GM12891 (cell line): Measurements from ENCODE around the gene RANBP17.

Source experiments
- DNase-seq: peaks from one replicate; pipeline ENCODE4 v3.0.0; 2011; ENCODE audit warnings: low spot score; ENCODE audit not compliant: insufficient read length
- FAIRE-seq: peaks from 2 replicates; lab custom pipeline; 2011; peaks lifted over from hg19 to GRCh38; lab: Jason Lieb, UNC
- PAX5 ChIP-seq: IDR thresholded peaks from 2 replicates; pipeline ENCODE4 v1.6.1; 2011; ENCODE audit warnings: low read length, moderate library complexity, mild to moderate bottlenecking; ENCODE audit not compliant: insufficient read depth, severe bottlenecking
- POLR2A ChIP-seq: IDR thresholded peaks from 2 replicates; pipeline ENCODE4 v1.6.1; 2011; ENCODE audit warnings: low read depth, low read length, control low read depth
- POLR2AphosphoS5 ChIP-seq: IDR thresholded peaks from 2 replicates; pipeline ENCODE4 v1.6.1; 2011; ENCODE audit warnings: low read depth, low read length, control low read depth
- POU2F2 ChIP-seq: IDR thresholded peaks from 2 replicates; pipeline ENCODE4 v1.6.1; 2011; ENCODE audit warnings: low read depth, mild to moderate bottlenecking, control low read depth, low read length, moderate library complexity
- SPI1 ChIP-seq: IDR thresholded peaks from 2 replicates; pipeline ENCODE4 v1.6.1; 2011; ENCODE audit warnings: low read depth, low read length, control low read depth
- TAF1 ChIP-seq: IDR thresholded peaks from 2 replicates; pipeline ENCODE4 v1.6.1; 2011; ENCODE audit warnings: low read depth, low read length, control low read depth

Gene RANBP17

GRCh38 chr5:171310819-171311321, 449.1 kb downstream of the RANBP17 start:
- TF ChIP-seq TAF1 = no peak
- TF ChIP-seq POLR2AphosphoS5 = no peak
- TF ChIP-seq SPI1 = no peak
- TF ChIP-seq PAX5 = no peak
- no peak for TF ChIP-seq POU2F2
- no peak for TF ChIP-seq POLR2A
- DNase-seq (no peak), FAIRE-seq (no peak)

DNA sequence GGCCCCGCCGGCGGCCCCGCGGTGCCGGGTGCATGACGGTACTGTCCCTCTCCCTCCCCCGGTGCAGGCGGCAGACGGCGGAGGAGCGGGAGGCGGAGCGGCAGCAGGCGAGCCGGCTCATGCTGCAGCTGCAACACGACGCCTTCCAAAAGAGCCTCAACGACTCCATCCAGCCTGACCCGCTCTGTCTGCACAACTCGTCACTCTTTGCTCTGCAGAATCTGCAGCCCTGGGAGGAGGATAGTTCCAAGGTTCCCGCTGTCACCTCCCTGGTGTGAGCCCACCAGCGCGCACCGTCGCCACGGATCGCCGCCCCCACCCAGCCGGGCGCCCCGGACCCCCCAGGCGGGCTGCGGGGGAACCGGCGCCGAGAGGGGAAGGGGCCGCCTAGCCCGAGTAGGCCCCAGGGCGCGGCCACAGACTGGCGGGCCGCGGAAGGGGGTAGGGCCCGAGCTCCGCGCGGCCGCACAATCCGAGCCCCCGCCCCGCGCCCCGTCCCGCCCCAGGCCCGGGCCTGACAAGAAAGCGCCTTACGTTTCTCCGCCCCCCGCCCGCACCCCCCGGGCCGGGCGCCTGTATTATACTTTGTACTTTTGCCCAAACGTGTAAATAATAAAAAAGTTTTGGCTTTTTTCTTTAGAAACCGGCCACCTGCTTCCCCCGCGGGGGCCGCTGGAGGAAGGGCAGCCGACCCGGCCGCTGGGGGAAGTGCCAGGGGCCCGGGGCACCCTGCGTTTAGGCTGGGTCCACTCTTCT, 449.7 kb downstream of the RANBP17 start:
- FAIRE-seq = no peak
- no peak for DNase-seq
- TF ChIP-seq POLR2AphosphoS5 (no peak), PAX5 (no peak), POU2F2 (no peak), TAF1 (no peak), POLR2A (no peak), SPI1 (no peak)

GRCh38 chr5:171312129-171312974, 450.5 kb downstream of the RANBP17 start:
- TF ChIP-seq POLR2AphosphoS5 = no peak
- no peak for TF ChIP-seq POU2F2
- TF ChIP-seq TAF1 = no peak
- no peak for TF ChIP-seq POLR2A
- no peak for TF ChIP-seq PAX5
- no peak for DNase-seq
- FAIRE-seq = no peak

DNA sequence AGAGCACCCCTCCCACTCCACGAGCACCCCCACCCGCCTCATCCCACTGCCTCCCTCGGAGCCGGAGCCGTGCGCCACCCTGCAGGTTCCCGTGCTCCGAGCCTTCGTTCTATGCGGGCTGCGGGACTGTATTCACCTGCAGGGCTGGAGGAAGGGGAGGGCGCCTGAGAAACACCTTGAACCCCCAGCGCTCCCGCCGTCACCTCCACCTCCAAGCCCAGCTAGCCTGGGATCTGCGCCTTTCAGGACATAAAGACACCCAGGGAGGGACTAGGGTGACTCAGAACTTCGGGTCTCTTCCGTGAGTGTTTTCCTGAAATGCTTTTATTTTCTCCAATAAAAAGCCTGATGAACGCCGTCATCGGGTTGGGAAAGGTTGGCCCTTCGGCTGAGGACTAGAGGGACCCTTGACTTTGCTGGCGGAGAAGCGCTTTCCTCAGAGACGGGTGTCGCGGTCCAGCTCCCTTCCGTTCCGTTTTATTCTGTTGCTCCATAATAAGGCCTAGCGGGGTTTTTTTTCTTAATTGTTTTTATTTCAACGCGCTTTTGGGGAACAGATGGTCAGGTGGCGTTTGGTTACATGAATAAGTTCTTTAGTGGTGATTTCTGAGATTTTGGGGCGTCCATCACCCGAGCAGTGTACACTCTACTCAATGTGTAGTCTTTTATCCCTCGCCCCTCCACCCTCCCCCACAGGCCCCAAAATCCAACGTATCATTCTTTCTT, 451.8 kb downstream of the RANBP17 start:
- no peak for FAIRE-seq
- TF ChIP-seq POU2F2 (no peak), POLR2A (no peak), SPI1 (no peak), PAX5 (no peak), POLR2AphosphoS5 (no peak), TAF1 (no peak)

DNA sequence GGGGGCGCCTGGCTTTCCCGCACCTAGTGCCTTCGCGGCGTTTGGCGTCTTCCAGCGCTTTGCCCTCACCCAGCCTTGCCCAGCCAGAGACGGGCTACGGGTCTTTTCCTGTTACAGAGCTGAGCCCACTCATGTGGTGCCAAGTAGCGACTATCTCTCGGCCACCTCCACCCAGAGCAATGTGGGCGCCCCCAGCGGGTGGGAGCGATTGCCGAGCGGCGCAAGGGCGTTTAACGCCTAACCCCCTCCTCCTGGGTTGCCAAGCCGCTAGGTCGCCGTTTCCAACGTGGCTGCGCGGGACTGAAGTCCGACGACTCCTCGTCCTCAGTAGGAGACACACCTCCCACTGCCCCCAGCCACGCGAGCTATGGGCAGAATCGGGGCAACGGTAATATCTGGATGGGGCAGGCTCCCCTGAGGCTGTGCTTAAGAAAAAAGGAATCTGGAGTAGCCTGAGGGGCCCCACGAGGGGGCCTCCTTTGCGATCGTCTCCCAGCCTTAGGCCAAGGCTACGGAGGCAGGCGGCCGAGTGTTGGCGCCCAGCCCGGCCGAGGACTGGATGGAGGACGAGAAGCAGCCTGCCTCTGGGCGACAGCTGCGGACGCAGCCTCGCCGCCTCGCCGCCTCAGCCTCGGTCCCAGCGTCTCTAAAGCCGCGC, 453.0 kb downstream of the RANBP17 start:
- FAIRE-seq (peak; percentile 13), DNase-seq (no peak)
- TF ChIP-seq PAX5 (no peak), POLR2A (no peak), POLR2AphosphoS5 (no peak), SPI1 (no peak), TAF1 (no peak), POU2F2 (no peak)

More for the DNA sequence above, 451.8 kb downstream of the RANBP17 start:
- DNase-seq = no peak

GRCh38 chr5:171315386-171315891, 453.6 kb downstream of the RANBP17 start:
- DNase-seq (no peak), FAIRE-seq (no peak)
- no peak for TF ChIP-seq SPI1
- no peak for TF ChIP-seq PAX5
- no peak for TF ChIP-seq POU2F2
- no peak for TF ChIP-seq POLR2A
- no peak for TF ChIP-seq TAF1
- TF ChIP-seq POLR2AphosphoS5 = no peak

GRCh38 chr5:171315925-171316257, 454.1 kb downstream of the RANBP17 start:
- DNase-seq (no peak), FAIRE-seq (no peak)
- TF ChIP-seq TAF1 (no peak), POU2F2 (no peak)

DNA sequence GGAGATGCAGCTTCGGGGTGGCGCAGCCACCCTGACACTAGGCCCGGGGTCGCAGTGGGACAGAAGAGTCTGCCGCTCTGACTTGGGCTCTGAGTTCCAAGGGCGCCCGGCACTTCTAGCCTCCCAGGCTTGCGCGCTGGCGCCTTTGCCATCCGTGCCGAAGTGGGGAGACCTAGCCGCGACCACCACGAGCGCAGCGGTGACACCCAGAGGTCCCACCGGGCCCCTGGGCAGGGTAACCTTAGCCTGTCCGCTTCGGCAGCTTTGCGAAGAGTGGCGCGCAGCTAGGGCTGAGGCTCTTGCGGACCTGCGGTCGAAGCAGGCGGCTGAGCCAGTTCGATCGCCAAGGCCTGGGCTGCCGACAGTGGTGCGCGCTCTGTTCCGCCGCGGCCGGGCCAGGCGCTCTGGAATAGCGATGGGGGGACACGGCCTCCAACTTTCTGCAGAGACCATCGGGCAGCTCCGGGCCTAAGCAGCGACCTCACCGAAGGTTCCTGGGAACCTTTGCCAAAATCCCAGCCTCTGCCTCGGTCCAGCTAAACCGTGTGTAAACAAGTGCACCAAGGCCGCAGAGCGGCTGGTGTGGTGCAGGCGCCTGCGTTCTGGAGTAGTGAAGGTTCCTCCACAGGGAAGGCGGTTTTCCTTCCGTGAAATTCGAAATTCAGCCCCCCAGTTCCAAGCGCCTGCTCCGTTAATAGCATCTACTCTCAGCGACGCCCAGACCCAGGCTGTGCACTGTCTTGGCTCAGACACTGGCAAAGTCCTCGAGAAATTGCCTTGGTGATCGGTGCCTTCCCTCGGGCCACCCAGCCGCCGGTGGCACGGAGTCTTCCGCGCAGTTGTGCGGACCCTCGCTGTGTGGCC, 454.7 kb downstream of the RANBP17 start:
- DNase-seq (no peak), FAIRE-seq (no peak)
- no peak for TF ChIP-seq POU2F2
- no peak for TF ChIP-seq PAX5
- no peak for TF ChIP-seq TAF1
- TF ChIP-seq POLR2AphosphoS5 = no peak
- no peak for TF ChIP-seq SPI1
- no peak for TF ChIP-seq POLR2A
